IMR-90 (cell line): ENCODE results near the gene DAPK1. TPM values are rescaled to one million over a fixed set of nuclear protein-coding genes. Genes with fewer than 3 reads are reported as not detected.
A peak's percentile ranks its signal among the peaks of the same experiment; 100 is the strongest.

Experiments used
- ATAC-seq: fragments of 200-7000 bp; cut with Tn5 transposase; 2 replicates; pipeline ENCODE4 v1.9.1; 2020; ENCODE audit warnings: low read depth, mild to moderate bottlenecking, moderate library complexity
- BruUV-seq: library from RNA; stranded (reverse); fragments of 400-500 nt; replicated peaks from 2 replicates; lab custom pipeline; 2021; lab: Mats Ljungman, UMichigan
- CTCF ChIA-PET: fragments of 300-600 bp; formaldehyde crosslinking; extraction: SDS; loops from one replicate; lab custom pipeline; 2021; ENCODE audit warnings: antibody characterized with exemption; lab: Yijun Ruan, JAX
- POLR2A ChIA-PET: fragments of 300-600 bp; sonication (Branson Sonifier 250); formaldehyde crosslinking; loops from one replicate; lab custom pipeline; 2022; ENCODE audit warnings: antibody characterized with exemption; ENCODE audit not compliant: unreplicated experiment; lab: Charles Lee
- DNase-seq: peaks from one replicate; pipeline ENCODE4 v3.0.0; 2013
- H2AFZ ChIP-seq: replicated peaks from 2 replicates; pipeline ENCODE3; 2013; ENCODE audit warnings: low read length, mild to moderate bottlenecking; ENCODE audit not compliant: poor library complexity
- H2AK5ac ChIP-seq: 2 replicates; pipeline ENCODE4 v1.6.1; 2013; ENCODE audit warnings: low read depth, low read length, inconsistent platforms
- H2AK9ac ChIP-seq: replicated peaks from 2 replicates; pipeline ENCODE3; 2013; ENCODE audit warnings: mild to moderate bottlenecking, low read depth, low read length, moderate library complexity; ENCODE audit not compliant: poor library complexity
- H2BK120ac ChIP-seq: 2 replicates; pipeline ENCODE4 v1.6.1; 2013; ENCODE audit warnings: low read depth, low read length, inconsistent platforms
- H2BK15ac ChIP-seq: 3 replicates; pipeline ENCODE4 v1.6.1; 2013; ENCODE audit warnings: low read depth, low read length, inconsistent platforms
- H2BK20ac ChIP-seq: 2 replicates; pipeline ENCODE4 v1.6.1; 2013; ENCODE audit warnings: low read depth, mild to moderate bottlenecking, inconsistent platforms, low read length, moderate library complexity
- H2BK5ac ChIP-seq: 2 replicates; pipeline ENCODE4 v1.6.1; 2013; ENCODE audit warnings: mild to moderate bottlenecking, low read depth, low read length, inconsistent platforms; ENCODE audit not compliant: poor library complexity, severe bottlenecking
- H3K14ac ChIP-seq: replicated peaks from 2 replicates; pipeline ENCODE4 v1.6.1; 2013; ENCODE audit warnings: low read depth, low read length, inconsistent platforms
- H3K18ac ChIP-seq: 2 replicates; pipeline ENCODE4 v1.6.1; 2013; ENCODE audit warnings: low read depth, low read length, control low read depth
- H3K23ac ChIP-seq: 2 replicates; pipeline ENCODE4 v1.6.1; 2013; ENCODE audit warnings: low read depth, low read length, inconsistent platforms
- H3K27ac ChIP-seq: 2 replicates; pipeline ENCODE4 v1.5.1; 2013; ENCODE audit warnings: mild to moderate bottlenecking, control low read depth, low read length; ENCODE audit not compliant: insufficient read depth
- H3K27me3 ChIP-seq: 2 replicates; pipeline ENCODE4 v1.6.1; 2013; ENCODE audit warnings: low read length; ENCODE audit not compliant: control insufficient read depth, insufficient read depth
- H3K36me3 ChIP-seq: 2 replicates; pipeline ENCODE4 v1.6.1; 2013; ENCODE audit warnings: low read length, mixed read lengths; ENCODE audit not compliant: control insufficient read depth, insufficient read depth
- H3K4ac ChIP-seq: 2 replicates; pipeline ENCODE4 v1.6.1; 2013; ENCODE audit warnings: low read depth, low read length, inconsistent platforms
- H3K4me1 ChIP-seq: 2 replicates; pipeline ENCODE4 v1.6.1; 2013; ENCODE audit warnings: low read length, mixed read lengths; ENCODE audit not compliant: control insufficient read depth, insufficient read depth
- H3K4me2 ChIP-seq: 2 replicates; pipeline ENCODE4 v1.6.1; 2013; ENCODE audit warnings: low read depth, mild to moderate bottlenecking, control low read depth, low read length, moderate library complexity
- H3K4me3 ChIP-seq: 2 replicates; pipeline ENCODE4 v1.5.1; 2013; ENCODE audit warnings: low read depth, mild to moderate bottlenecking, control low read depth, low read length, moderate library complexity; ENCODE audit not compliant: insufficient read depth
- H3K56ac ChIP-seq: 2 replicates; pipeline ENCODE4 v1.6.1; 2013; ENCODE audit warnings: low read length, inconsistent platforms; ENCODE audit not compliant: insufficient read depth; ENCODE audit errors: extremely low read depth
- H3K79me1 ChIP-seq, 2 experiments: 2 replicates each; pipeline ENCODE4 v1.6.1; 2013; ENCODE audit warnings: low read length in 2 of 2, inconsistent platforms in 1 of 2, low read depth in 1 of 2
- H3K9ac ChIP-seq: 2 replicates; pipeline ENCODE4 v1.6.1; 2013; ENCODE audit warnings: low read depth, low read length, control low read depth
- H3K9me1 ChIP-seq: 2 replicates; pipeline ENCODE4 v1.6.1; 2013; ENCODE audit warnings: low read length, inconsistent platforms; ENCODE audit not compliant: insufficient read depth
- H3K9me3 ChIP-seq: 2 replicates; pipeline ENCODE4 v1.6.1; 2013; ENCODE audit warnings: low read length; ENCODE audit not compliant: control insufficient read depth, insufficient read depth
- H4K20me1 ChIP-seq: 2 replicates; pipeline ENCODE4 v1.6.1; 2013; ENCODE audit warnings: low read length, inconsistent platforms; ENCODE audit not compliant: insufficient read depth
- H4K5ac ChIP-seq: 2 replicates; pipeline ENCODE4 v1.6.1; 2013; ENCODE audit warnings: mild to moderate bottlenecking, low read depth, low read length, control low read depth
- H4K8ac ChIP-seq, 2 experiments: 2 replicates each; pipeline ENCODE4 v1.6.1; 2013; ENCODE audit warnings: low read depth in 2 of 2, low read length in 2 of 2, control low read depth in 1 of 2, inconsistent platforms in 1 of 2
- H4K91ac ChIP-seq: 2 replicates; pipeline ENCODE4 v1.6.1; 2013; ENCODE audit warnings: low read depth, low read length, inconsistent platforms; ENCODE audit not compliant: insufficient read depth
- MAFK ChIP-seq: IDR thresholded peaks from 2 replicates; pipeline ENCODE4 v1.6.1; 2012; ENCODE audit warnings: low read depth, low read length, improper control_type of control experiment
- MAZ ChIP-seq: IDR thresholded peaks from 2 replicates; pipeline ENCODE4 v1.6.1; 2012; ENCODE audit warnings: low read depth, mild to moderate bottlenecking, low read length, improper control_type of control experiment, moderate library complexity, borderline replicate concordance
- WGBS, 2 experiments: methylation state at CpG; one replicate each; pipeline versions ENCODE4 v1.1.5 to v1.1.7; 2013; ENCODE audit warnings: missing lambda C conversion rate in 2 of 2; ENCODE audit not compliant: insufficient read length in 1 of 2; ENCODE audit errors: extremely low coverage in 2 of 2; 5-methylcytosine and 5-hydroxymethylcytosine counted together
- dilution Hi-C: fragments of 300-500 bp; cut with HindIII; formaldehyde crosslinking; loops from one replicate; pipeline ENCODE4 v1.14.3; 2018; ENCODE audit warnings: low sequenced_read_pairs; ENCODE audit not compliant: unreplicated experiment
- in situ Hi-C: fragments of 300-500 bp; cut with MboI; formaldehyde crosslinking; loops from 3 replicates; pipeline ENCODE4 v1.14.3; 2019; ENCODE audit warnings: low sequenced_read_pairs, inconsistent platforms, mixed read lengths
- intact Hi-C: fragments of 100-400 bp; cut with micrococcal nuclease; formaldehyde crosslinking; loops from 2 replicates; pipeline ENCODE4 v1.10.0; 2022
- polyA plus RNA-seq, 3 experiments: library from polyadenylated mRNA; depleted of rRNA; stranded (reverse); fragments of >200 nt; gene quantifications; 2 replicates each; pipeline ENCODE4 v1.2.3, GENCODE V29; 2012; ENCODE audit warnings: low replicate concordance in 1 of 3
- total RNA-seq: library from RNA; depleted of rRNA; stranded (reverse); fragments of >200 nt; gene quantifications from 2 replicates; pipeline ENCODE4 v1.2.3, GENCODE V29; 2012

Gene DAPK1
- total and polyA plus RNA-seq, 2 of the 4 experiments (the other 2 are of a cell fraction) = under 0.01 to 0.03 TPM

DNA sequence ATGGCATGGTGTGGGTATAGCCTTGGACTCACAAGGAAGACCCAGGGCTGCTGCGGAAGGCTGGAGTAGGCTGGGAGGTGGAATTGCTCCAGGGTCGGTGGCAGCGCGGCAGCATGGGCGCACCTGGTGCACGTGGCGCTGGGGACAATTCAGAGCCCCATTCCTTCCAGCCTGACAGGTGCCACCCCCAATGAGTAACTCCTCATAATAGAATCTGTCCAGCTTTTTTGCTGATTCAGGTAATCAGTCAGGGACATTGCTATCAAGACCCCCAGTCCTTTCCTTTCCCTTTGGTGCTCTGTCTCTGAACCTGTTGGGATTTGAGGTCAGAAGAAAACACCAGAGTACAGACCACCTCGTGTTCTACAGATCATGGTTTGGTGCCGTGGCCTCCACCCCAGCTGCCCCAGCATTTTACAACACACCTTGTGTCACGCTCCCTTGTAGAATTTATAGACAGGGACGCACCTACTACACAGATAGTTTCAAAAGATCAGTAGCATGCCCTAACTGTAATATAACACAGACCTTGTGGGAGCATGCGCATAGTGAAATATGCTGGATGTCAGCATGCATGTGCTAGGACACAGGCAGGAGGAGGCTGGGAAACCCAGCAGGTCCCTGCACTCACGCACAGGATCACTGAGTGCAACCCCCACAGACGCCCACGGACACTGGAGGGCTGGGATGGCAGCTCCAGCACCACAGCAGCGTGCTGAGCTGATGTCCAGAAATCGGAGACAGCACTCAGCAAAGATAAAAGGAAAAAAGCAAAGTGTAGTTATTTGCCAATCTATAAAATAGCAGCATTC is 180.3 kb downstream of the DAPK1 start:
- TF ChIP-seq MAZ (no peak), MAFK (peak; percentile 77)
- Histone ChIP-seq H2AFZ (no peak overlapping the region), H4K5ac (no peak overlapping the region), H4K8ac (no peak overlapping the region), H2BK5ac (no peak overlapping the region), H2BK20ac (no peak overlapping the region), H3K4me2 (no peak overlapping the region), H3K18ac (no peak overlapping the region), H3K27me3 (peaks cover 3% of the 10 kb centered on the region; the same call in 1 of the 2 replicates), H3K14ac (no peak overlapping the region), H2AK9ac (no peak overlapping the region), H2AK5ac (no peak overlapping the region), H3K4me3 (no peak overlapping the region), H3K56ac (no peak overlapping the region), H3K79me1 (no peaks in the 10 kb centered on the region), H4K91ac (no peak overlapping the region), H3K9ac (no peak overlapping the region), H3K23ac (no peak overlapping the region), H3K9me3 (no peaks in the 10 kb centered on the region), H3K36me3 (no peaks in the 10 kb centered on the region), H3K4ac (no peak overlapping the region), H2BK15ac (no peak overlapping the region), H3K4me1 (no peaks in the 10 kb centered on the region), H4K20me1 (no peaks in the 10 kb centered on the region; the same call in 1 of the 2 replicates), H2BK120ac (no peak overlapping the region), H3K27ac (no peak overlapping the region), H3K9me1 (no peaks in the 10 kb centered on the region)
- in situ Hi-C loops = loop anchor here (5.0 to 25.0 kb wide), 3 partner anchors 134 to 1334 kb away; no protein-coding TSS in a partner anchor
- ChIA-PET CTCF (interaction anchor here (0.6 to 0.8 kb wide), 4 partner anchors 341 to 749 kb away, joined by 3 to 4 read pairs (median 3); no protein-coding TSS in a partner anchor), POLR2A (no interaction called here)
- no TSS peak for BruUV-seq
- dilution Hi-C loops = no loop called here
- ATAC-seq (no peak), DNase-seq (no peak)
- no CpG with 5 or more reads among the region's 17 CpGs for WGBS, 2 experiments
- intact Hi-C loops = loop anchor here (1.0 kb wide), 2 partner anchors 135 to 363 kb away; no protein-coding TSS in a partner anchor
